ENCODE results near the gene CEBPB.

The CEBPB gene

GRCh38 chr20:50181344-50181743 lies 9.3 kb upstream of the CEBPB start:
- no peaks in the 10 kb centered on the region for H3K9me3 ChIP-seq (replicated peaks; ENCODE audit: insufficient read depth, low read length)
- TF ChIP-seq EZH2phosphoT487 (IDR thresholded peaks at IDR 0.05; ENCODE audit: low read length) (no peak), EZH2 (optimal IDR thresholded peaks at IDR 0.05; ENCODE audit: low read depth, low read length) (no peak), CTCF (IDR thresholded peaks at IDR 0.05; ENCODE audit: low read length) (no peak)
- H3K9me2 ChIP-seq (replicated peaks; ENCODE audit: insufficient read depth, low read length) = no peaks in the 10 kb centered on the region
- peaks cover 24% of the 10 kb centered on the region for H3K27me3 ChIP-seq (replicated peaks; ENCODE audit: insufficient read depth, low read length)
- H3K36me3 ChIP-seq (replicated peaks; ENCODE audit: insufficient read depth, low read length) = no peaks in the 10 kb centered on the region
- H3K4me1 ChIP-seq (ENCODE audit: low read length) = no peaks in the 10 kb centered on the region
- H3K9ac ChIP-seq (ENCODE audit: low read length) = no peak overlapping the region
- H2AFZ ChIP-seq (ENCODE audit: low read length) = no peak overlapping the region
- DNase-seq = no peak
- no peaks in the 10 kb centered on the region for H4K20me1 ChIP-seq (ENCODE audit: insufficient read depth, low read length)
- no peak overlapping the region for H3K4me3 ChIP-seq (ENCODE audit: low read length)
- no peak overlapping the region for H3K27ac ChIP-seq (ENCODE audit: low read length)
- no peaks in the 10 kb centered on the region for H3F3A ChIP-seq (ENCODE audit: insufficient read depth, low read length)
- no peak overlapping the region for H3K4me2 ChIP-seq (ENCODE audit: low read depth, low read length)
- H3K79me2 ChIP-seq (ENCODE audit: low read length) = no peaks in the 10 kb centered on the region

- H3K4me1 ChIP-seq (ENCODE audit: low read length) = no peaks in the 10 kb centered on the region
- no peak for DNase-seq
Observed at GRCh38 chr20:50182346-50182745, 8.3 kb upstream of the CEBPB start.

GRCh38 chr20:50185426-50185825 lies 5.2 kb upstream of the CEBPB start:
- Histone ChIP-seq H3K4me3 (ENCODE audit: low read length) (no peak overlapping the region), H3K9ac (ENCODE audit: low read length) (no peak overlapping the region), H3K9me3 (replicated peaks; ENCODE audit: insufficient read depth, low read length) (no peaks in the 10 kb centered on the region), H4K20me1 (ENCODE audit: insufficient read depth, low read length) (no peaks in the 10 kb centered on the region), H3K36me3 (replicated peaks; ENCODE audit: insufficient read depth, low read length) (no peaks in the 10 kb centered on the region), H3K27me3 (replicated peaks; ENCODE audit: insufficient read depth, low read length) (peaks cover 24% of the 10 kb centered on the region), H3K27ac (ENCODE audit: low read length) (no peak overlapping the region), H3K79me2 (ENCODE audit: low read length) (no peaks in the 10 kb centered on the region), H2AFZ (ENCODE audit: low read length) (no peak overlapping the region), H3F3A (ENCODE audit: insufficient read depth, low read length) (no peaks in the 10 kb centered on the region), H3K9me2 (replicated peaks; ENCODE audit: insufficient read depth, low read length) (no peaks in the 10 kb centered on the region), H3K4me1 (ENCODE audit: low read length) (no peaks in the 10 kb centered on the region), H3K4me2 (ENCODE audit: low read depth, low read length) (no peak overlapping the region)
- no peak for TF ChIP-seq EZH2 (optimal IDR thresholded peaks at IDR 0.05; ENCODE audit: low read depth, low read length)
- no peak for TF ChIP-seq EZH2phosphoT487 (IDR thresholded peaks at IDR 0.05; ENCODE audit: low read length)
- no peak for TF ChIP-seq CTCF (IDR thresholded peaks at IDR 0.05; ENCODE audit: low read length)
- no peak for DNase-seq

More at GRCh38 chr20:50182346-50182745, 8.3 kb upstream of the CEBPB start:
- no peak overlapping the region for H3K9ac ChIP-seq (ENCODE audit: low read length)
- H4K20me1 ChIP-seq (ENCODE audit: insufficient read depth, low read length) = no peaks in the 10 kb centered on the region
- no peak overlapping the region for H3K27ac ChIP-seq (ENCODE audit: low read length)
- no peaks in the 10 kb centered on the region for H3K9me2 ChIP-seq (replicated peaks; ENCODE audit: insufficient read depth, low read length)
- H3K79me2 ChIP-seq (ENCODE audit: low read length) = no peaks in the 10 kb centered on the region
- no peaks in the 10 kb centered on the region for H3K36me3 ChIP-seq (replicated peaks; ENCODE audit: insufficient read depth, low read length)
- H2AFZ ChIP-seq (ENCODE audit: low read length) = no peak overlapping the region
- TF ChIP-seq CTCF (IDR thresholded peaks at IDR 0.05; ENCODE audit: low read length) (no peak), EZH2phosphoT487 (IDR thresholded peaks at IDR 0.05; ENCODE audit: low read length) (no peak), EZH2 (optimal IDR thresholded peaks at IDR 0.05; ENCODE audit: low read depth, low read length) (no peak)
- H3K9me3 ChIP-seq (replicated peaks; ENCODE audit: insufficient read depth, low read length) = no peaks in the 10 kb centered on the region
- peaks cover 24% of the 10 kb centered on the region for H3K27me3 ChIP-seq (replicated peaks; ENCODE audit: insufficient read depth, low read length)
- no peaks in the 10 kb centered on the region for H3F3A ChIP-seq (ENCODE audit: insufficient read depth, low read length)
- H3K4me3 ChIP-seq (ENCODE audit: low read length) = no peak overlapping the region
- no peak overlapping the region for H3K4me2 ChIP-seq (ENCODE audit: low read depth, low read length)
